Mammary epithelial cell (primary cell): ENCODE data around the gene HBG2.

Experiments used
- CTCF ChIP-seq, 2 donors: IDR thresholded peaks in 1 of 2; conservative IDR thresholded peaks in 1 of 2; 2 replicates each; pipeline ENCODE4 v1.5.1; 2011 to 2012; ENCODE audit warnings: inconsistent platforms in 2 of 2, low read length in 2 of 2, mild to moderate bottlenecking in 2 of 2, control low read depth in 1 of 2, low read depth in 1 of 2; ENCODE audit not compliant: insufficient read depth in 1 of 2; ENCODE audit errors: extremely low read depth in 1 of 2
- EZH2 ChIP-seq: IDR thresholded peaks from 2 replicates; pipeline ENCODE4 v1.6.1; 2012; ENCODE audit warnings: low read length, inconsistent platforms, borderline replicate concordance

GRCh38 chr11:5203366-5203765 is 51.2 kb downstream of the HBG2 start:
- TF ChIP-seq CTCF (conservative IDR thresholded peaks at IDR 0.05 in 1 of 2, IDR thresholded peaks at IDR 0.05 in 1 of 2; ENCODE audit: extremely low read depth in 1 of 2, insufficient read depth in 1 of 2, low read depth in 1 of 2, low read length in 2 of 2) (no peak), EZH2 (no peak)
